HL-60 (cell line): ENCODE data around the gene MYCBPAP.

Source experiments
- DNase-seq, 2 experiments: peaks; one replicate each; pipeline ENCODE4 v3.0.0-alpha.2; 2010 to 2020; ENCODE audit warnings: low read depth in 1 of 2, low spot score in 1 of 2
- H3K27ac ChIP-seq: fragments of 250-450 bp; sonication (Bioruptor Pico); replicated peaks from 2 replicates; pipeline ENCODE4 v1.5.1; 2020; ENCODE audit warnings: mild to moderate bottlenecking, moderate library complexity
- H3K27me3 ChIP-seq: fragments of 250-450 bp; sonication (Bioruptor Pico); 2 replicates; pipeline ENCODE4 v1.5.1; 2021; ENCODE audit warnings: mild to moderate bottlenecking, moderate library complexity; ENCODE audit not compliant: insufficient read depth, poor library complexity, severe bottlenecking
- H3K4me3 ChIP-seq: replicated peaks from 2 replicates; pipeline ENCODE4 v1.5.1; 2011; ENCODE audit warnings: mild to moderate bottlenecking, control low read depth, low read length; ENCODE audit not compliant: insufficient read depth
- GABPA ChIP-seq: IDR thresholded peaks from 2 replicates; pipeline ENCODE4 v1.6.1; 2012; ENCODE audit warnings: low read depth
- POLR2AphosphoS5 ChIP-seq: IDR thresholded peaks from 2 replicates; pipeline ENCODE4 v1.6.1; 2012; ENCODE audit warnings: low read depth
- SPI1 ChIP-seq: IDR thresholded peaks from 2 replicates; pipeline ENCODE4 v1.6.1; 2012; ENCODE audit warnings: low read depth, mild to moderate bottlenecking, borderline replicate concordance
- TF ChIP-seq, protein P1 (sequence below): IDR thresholded peaks from one replicate; pipeline ENCODE4 v1.5.1; 2011; ENCODE audit warnings: low read length, control low read depth, inconsistent platforms; ENCODE audit not compliant: insufficient read depth
- TF ChIP-seq, protein P2 (sequence below): IDR thresholded peaks from 2 replicates; pipeline ENCODE4 v1.6.1; 2012; ENCODE audit warnings: low read depth; ENCODE audit not compliant: insufficient replicate concordance

Gene MYCBPAP

DNA sequence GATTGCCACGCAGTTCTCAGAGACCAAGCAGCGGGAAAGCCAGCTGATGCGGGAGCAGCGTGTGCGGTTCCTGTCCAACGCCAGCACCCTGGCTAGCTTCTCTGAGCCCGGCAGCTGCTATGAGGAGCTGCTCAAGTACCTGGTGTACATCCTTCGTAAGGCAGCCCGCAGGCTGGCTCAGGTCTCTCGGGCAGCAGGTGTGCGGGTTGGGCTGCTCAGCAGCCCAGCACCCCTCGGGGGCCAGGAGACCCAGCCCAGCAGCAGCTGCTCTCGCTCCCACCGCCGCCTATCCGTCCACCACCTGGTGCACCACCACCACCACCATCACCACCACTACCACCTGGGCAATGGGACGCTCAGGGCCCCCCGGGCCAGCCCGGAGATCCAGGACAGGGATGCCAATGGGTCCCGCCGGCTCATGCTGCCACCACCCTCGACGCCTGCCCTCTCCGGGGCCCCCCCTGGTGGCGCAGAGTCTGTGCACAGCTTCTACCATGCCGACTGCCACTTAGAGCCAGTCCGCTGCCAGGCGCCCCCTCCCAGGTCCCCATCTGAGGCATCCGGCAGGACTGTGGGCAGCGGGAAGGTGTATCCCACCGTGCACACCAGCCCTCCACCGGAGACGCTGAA, 67.5 kb downstream of the MYCBPAP start:
- H3K4me3 ChIP-seq = no peak overlapping the region
- H3K27me3 ChIP-seq = no peaks in the 10 kb centered on the region
- no peak overlapping the region for H3K27ac ChIP-seq
- TF ChIP-seq SPI1 = no peak
- DNase-seq = no peak

DNA sequence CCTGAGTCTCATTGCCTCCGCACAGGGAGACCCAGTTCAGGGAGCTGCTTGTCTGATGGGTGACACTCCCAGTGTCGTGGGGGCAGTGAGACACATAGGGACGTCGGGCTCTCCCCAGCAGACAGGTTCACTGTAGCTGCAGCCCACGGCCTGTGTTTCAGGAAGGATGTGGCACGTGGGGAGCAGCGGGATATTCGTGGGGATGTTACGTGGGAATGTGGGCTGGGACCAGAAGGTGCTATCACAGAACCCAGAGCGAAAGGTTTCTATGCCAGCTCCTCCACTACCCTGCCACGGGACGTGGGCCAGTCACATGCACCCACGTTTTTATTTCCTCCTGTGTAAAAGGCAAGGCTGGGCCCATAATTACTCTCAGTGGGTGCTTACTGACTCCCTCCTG, 68.6 kb downstream of the MYCBPAP start:
- TF ChIP-seq, protein P1, sequence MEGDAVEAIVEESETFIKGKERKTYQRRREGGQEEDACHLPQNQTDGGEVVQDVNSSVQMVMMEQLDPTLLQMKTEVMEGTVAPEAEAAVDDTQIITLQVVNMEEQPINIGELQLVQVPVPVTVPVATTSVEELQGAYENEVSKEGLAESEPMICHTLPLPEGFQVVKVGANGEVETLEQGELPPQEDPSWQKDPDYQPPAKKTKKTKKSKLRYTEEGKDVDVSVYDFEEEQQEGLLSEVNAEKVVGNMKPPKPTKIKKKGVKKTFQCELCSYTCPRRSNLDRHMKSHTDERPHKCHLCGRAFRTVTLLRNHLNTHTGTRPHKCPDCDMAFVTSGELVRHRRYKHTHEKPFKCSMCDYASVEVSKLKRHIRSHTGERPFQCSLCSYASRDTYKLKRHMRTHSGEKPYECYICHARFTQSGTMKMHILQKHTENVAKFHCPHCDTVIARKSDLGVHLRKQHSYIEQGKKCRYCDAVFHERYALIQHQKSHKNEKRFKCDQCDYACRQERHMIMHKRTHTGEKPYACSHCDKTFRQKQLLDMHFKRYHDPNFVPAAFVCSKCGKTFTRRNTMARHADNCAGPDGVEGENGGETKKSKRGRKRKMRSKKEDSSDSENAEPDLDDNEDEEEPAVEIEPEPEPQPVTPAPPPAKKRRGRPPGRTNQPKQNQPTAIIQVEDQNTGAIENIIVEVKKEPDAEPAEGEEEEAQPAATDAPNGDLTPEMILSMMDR = no peak
- TF ChIP-seq, protein P2, sequence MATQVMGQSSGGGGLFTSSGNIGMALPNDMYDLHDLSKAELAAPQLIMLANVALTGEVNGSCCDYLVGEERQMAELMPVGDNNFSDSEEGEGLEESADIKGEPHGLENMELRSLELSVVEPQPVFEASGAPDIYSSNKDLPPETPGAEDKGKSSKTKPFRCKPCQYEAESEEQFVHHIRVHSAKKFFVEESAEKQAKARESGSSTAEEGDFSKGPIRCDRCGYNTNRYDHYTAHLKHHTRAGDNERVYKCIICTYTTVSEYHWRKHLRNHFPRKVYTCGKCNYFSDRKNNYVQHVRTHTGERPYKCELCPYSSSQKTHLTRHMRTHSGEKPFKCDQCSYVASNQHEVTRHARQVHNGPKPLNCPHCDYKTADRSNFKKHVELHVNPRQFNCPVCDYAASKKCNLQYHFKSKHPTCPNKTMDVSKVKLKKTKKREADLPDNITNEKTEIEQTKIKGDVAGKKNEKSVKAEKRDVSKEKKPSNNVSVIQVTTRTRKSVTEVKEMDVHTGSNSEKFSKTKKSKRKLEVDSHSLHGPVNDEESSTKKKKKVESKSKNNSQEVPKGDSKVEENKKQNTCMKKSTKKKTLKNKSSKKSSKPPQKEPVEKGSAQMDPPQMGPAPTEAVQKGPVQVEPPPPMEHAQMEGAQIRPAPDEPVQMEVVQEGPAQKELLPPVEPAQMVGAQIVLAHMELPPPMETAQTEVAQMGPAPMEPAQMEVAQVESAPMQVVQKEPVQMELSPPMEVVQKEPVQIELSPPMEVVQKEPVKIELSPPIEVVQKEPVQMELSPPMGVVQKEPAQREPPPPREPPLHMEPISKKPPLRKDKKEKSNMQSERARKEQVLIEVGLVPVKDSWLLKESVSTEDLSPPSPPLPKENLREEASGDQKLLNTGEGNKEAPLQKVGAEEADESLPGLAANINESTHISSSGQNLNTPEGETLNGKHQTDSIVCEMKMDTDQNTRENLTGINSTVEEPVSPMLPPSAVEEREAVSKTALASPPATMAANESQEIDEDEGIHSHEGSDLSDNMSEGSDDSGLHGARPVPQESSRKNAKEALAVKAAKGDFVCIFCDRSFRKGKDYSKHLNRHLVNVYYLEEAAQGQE = no peak
- no peak for TF ChIP-seq SPI1
- TF ChIP-seq POLR2AphosphoS5 = no peak
- no peak for TF ChIP-seq GABPA
- Histone ChIP-seq H3K4me3 (no peak overlapping the region), H3K27me3 (no peaks in the 10 kb centered on the region), H3K27ac (no peak overlapping the region)
- no peak for DNase-seq

DNA sequence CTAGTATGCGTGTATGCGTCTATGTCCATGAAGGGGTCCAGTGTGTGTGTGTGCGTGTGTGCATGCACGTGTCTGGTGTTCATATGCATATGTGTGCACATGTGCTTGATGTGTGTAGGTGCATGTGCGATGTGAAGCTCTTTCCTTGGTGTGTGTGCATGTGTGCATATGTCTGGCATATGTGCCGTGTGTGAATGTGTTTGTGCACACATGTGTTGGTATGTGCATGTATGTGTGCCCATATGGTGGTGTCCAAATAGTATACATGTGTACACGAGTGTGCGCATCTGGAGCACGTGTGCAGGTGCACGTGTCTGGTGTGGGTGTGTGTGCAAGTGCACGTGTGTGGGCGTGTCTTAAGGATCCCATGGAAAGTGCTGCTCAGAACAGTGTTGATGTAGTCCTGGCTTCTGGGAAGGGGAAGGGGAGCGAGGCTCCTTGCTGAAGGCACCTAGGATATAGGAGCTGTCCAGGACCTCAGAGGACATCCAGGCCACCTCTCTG, 69.3 kb downstream of the MYCBPAP start:
- TF ChIP-seq SPI1 (no peak), POLR2AphosphoS5 (no peak), GABPA (no peak)
- TF ChIP-seq, protein P1 = no peak
- TF ChIP-seq, protein P2 = no peak
- DNase-seq = no peak
- Histone ChIP-seq H3K27ac (no peak overlapping the region), H3K4me3 (no peak overlapping the region), H3K27me3 (no peaks in the 10 kb centered on the region)

DNA sequence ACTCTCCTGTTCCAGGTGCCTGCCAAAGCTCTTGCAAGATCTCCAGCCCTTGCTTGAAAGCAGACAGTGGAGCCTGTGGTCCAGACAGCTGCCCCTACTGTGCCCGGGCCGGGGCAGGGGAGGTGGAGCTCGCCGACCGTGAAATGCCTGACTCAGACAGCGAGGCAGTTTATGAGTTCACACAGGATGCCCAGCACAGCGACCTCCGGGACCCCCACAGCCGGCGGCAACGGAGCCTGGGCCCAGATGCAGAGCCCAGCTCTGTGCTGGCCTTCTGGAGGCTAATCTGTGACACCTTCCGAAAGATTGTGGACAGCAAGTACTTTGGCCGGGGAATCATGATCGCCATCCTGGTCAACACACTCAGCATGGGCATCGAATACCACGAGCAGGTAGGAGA, 69.9 kb downstream of the MYCBPAP start:
- TF ChIP-seq, protein P1 = no peak
- DNase-seq = no peak
- no peak overlapping the region for H3K27ac ChIP-seq
- no peak overlapping the region for H3K4me3 ChIP-seq
- H3K27me3 ChIP-seq = peaks cover 2% of the 10 kb centered on the region
